GM12875 (cell line): ENCODE results near the gene SH3PXD2B.

Experiments
- H3K4me3 ChIP-seq: one replicate; pipeline ENCODE4 v1.5.1; 2011; ENCODE audit warnings: low read depth, low read length, control low read depth
- TF ChIP-seq, protein P1 (sequence below): IDR thresholded peaks from 2 replicates; pipeline ENCODE4 v1.5.1; 2011; ENCODE audit warnings: low read depth, mild to moderate bottlenecking, control low read depth, inconsistent platforms, low read length, moderate library complexity, borderline replicate concordance; ENCODE audit not compliant: insufficient read depth

Gene SH3PXD2B

DNA sequence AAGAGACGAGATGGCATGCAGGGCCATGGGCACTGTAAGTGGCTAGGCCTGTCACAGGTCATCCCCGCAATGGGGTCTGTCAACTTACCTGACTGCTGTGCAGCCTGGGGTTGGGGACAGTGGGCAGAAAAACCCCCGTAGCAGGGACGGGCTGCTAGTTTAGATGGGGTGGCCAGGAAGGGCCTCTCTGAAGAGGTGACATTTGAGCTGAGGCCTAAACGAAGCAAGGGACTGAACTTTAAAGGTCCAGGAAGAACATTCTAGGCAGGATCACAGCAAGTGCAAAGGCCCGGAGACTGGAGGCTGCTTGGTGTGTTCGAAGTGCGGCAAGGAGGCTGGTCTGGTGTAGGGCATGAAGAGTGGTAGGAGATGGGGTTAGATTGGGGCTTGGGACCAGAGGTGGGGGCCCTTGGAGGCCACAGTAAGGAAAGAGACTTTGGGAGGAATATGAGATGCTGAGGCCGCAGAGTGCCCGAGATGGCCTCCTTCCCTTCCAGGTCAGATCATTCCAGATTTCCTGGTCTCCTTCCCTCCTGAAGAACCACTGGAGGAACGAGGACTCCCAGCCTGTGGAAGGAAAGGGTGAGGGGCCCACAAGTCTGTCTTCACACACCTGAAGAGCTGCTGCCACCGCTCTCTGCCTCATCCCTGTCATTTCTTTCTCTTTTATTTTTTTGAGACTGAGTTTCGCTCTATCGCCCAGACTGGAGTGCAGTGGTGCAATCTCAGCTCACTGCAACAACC lies 37.9 kb upstream of the SH3PXD2B start:
- TF ChIP-seq, protein P1, sequence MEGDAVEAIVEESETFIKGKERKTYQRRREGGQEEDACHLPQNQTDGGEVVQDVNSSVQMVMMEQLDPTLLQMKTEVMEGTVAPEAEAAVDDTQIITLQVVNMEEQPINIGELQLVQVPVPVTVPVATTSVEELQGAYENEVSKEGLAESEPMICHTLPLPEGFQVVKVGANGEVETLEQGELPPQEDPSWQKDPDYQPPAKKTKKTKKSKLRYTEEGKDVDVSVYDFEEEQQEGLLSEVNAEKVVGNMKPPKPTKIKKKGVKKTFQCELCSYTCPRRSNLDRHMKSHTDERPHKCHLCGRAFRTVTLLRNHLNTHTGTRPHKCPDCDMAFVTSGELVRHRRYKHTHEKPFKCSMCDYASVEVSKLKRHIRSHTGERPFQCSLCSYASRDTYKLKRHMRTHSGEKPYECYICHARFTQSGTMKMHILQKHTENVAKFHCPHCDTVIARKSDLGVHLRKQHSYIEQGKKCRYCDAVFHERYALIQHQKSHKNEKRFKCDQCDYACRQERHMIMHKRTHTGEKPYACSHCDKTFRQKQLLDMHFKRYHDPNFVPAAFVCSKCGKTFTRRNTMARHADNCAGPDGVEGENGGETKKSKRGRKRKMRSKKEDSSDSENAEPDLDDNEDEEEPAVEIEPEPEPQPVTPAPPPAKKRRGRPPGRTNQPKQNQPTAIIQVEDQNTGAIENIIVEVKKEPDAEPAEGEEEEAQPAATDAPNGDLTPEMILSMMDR, result no peak
- no peak overlapping the region for H3K4me3 ChIP-seq

DNA sequence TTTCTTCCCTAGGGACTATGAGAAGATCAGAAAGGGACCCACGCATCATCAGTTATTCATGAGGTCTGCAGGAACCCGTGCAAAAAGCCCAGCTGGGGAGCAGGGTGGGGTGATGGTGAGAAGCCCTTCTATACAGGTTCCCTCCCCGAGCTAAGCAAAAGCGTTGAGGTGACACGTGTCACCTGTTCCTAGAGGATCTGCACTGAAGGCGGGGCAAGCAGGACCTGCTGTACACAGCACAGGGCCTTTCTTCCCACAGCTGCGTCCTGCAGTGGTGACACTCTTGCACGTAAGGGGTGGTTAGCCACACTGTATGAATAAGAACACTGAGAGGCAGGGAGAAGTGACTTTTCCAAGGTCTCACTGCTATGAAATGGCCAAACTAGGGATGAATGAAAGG lies 37.2 kb upstream of the SH3PXD2B start:
- H3K4me3 ChIP-seq, result no peak overlapping the region
- TF ChIP-seq, protein P1, result no peak

DNA sequence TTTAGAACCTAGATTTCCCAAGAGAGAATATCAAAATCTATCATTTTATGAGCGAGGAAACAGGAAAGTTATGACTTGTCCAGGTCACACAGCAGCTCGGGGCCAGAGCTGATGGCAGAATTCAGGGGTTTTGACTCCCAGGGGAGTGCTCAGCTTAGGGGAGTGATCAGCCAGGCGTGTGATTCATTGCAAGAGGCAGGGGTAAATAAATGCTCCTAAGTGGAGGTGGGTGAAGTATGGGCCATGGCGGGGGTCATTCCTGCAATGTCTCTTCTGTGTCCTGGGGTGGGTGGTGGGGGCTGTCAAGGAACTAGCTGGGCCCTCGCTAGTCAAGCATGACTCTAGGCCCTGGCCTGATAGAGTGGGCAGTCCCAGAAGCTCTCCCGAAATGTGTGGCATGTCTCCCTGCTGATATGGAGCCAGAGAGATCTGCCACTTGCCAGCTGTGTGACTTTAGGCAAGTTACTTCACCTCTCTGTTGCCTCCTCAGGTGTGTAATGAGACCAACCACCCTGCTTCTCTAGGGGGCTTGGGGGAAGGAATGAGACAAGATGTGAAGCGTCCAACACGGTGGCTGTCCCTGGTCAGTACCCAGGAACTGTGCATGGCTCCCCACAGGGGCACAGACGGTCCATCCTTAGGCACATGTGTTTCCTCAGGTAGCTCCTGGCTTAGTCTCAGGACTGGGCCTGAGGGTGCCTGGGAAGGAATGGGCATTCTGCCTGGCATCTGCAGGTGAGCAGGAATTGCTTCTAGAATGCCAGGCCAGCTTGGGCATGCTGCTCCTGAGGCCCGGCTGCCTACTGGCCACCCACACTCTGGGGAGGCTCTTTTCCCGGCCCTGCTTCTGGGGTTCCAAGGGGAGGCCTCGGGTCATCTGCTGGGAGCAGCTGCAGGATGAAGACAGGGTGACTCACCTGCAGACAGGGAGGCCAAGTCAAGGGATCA lies 36.5 kb upstream of the SH3PXD2B start:
- TF ChIP-seq, protein P1, result no peak
- H3K4me3 ChIP-seq, result no peak overlapping the region

DNA sequence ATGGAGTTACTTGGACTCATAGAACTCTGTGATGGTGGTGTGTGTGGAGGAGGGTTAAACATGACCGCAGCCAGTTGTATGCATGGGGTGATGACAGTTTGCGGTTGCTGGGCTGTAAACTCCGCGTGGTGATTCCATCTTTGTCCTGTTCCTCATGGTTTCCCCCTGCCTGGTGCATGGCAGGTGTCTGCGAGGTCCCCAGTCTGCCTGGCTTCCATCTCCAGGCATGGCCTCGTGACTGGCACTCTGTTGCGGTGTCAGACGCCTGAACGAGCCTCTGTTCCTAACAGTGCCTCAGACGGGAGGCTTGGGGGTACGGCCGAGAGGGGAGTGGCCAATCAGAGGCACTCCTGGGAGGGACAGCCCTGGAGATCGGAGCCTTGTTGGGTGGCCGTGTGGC lies 33.9 kb upstream of the SH3PXD2B start:
- TF ChIP-seq, protein P1, result no peak

DNA sequence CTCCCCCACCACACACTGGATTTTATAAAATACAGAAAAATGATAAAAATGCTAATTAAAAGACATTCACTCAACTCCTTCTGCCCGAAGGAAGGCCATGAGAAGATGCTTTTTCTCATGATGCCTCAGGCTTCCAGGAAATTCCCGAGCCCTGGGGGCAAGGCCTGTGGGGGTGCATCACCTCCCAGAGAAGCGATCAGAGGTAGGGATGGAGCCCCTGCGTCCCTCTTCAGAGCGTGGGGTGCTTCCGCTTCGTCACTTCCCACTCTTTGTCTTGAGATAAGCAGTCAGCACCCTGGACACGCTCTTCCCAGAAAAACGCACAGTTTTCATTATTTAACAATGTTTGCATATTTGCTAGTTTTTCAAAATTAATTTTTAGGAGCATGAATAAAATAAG lies 33.3 kb upstream of the SH3PXD2B start:
- TF ChIP-seq, protein P1, result no peak
- H3K4me3 ChIP-seq, result no peak overlapping the region

More for the DNA sequence above, 33.9 kb upstream of the SH3PXD2B start:
- H3K4me3 ChIP-seq, result no peak overlapping the region

DNA sequence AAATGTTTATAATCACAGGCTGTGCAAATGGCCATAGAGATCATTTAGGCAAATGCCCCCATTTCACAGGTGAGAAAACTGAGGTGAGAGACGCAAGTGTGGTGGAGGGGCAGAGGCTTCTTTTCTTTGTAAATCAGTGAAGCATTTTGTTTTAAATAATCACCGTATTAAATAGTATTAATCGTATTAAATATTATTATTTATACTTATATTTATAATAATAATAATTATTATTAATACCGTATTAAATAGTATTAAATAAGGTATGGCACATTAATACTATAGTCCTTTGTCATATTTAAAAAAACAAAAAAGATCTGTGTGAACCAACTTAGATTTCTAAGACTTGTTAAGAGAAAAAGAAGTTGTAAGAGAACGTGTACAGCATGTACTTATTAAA lies 32.6 kb upstream of the SH3PXD2B start:
- no peak overlapping the region for H3K4me3 ChIP-seq
- TF ChIP-seq, protein P1, result no peak

DNA sequence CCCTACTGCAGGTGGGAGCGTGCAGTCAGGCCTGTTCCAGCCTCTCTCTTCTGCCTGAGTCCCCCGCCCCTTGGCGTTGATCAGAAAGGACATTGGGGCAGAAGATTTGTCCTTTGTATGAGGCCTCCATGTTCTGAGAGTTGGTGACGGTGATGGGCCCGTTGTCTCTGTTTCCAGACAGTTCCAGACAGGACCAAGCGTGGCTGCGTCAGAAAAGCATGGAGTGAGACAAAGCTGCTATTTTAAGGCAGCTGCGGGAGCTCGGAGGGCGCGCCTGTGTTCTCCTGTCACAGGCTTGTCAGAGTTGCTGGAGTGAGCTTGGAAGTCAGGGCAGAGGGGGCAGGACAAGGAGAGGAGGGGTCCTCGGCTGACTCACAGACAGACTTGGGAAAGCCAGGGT lies 32.1 kb upstream of the SH3PXD2B start:
- TF ChIP-seq, protein P1, result no peak
- H3K4me3 ChIP-seq, result no peak overlapping the region
